ENCODE data around the gene PSMD7. TPM values are rescaled to one million over a fixed set of nuclear protein-coding genes. Genes with fewer than 3 reads are reported as not detected.
"Not testable (repeated sequence)": the region's sequence is repeated elsewhere in the genome, so short reads cannot be mapped to it uniquely, and the experiment has no call there.

Gene PSMD7
- total RNA-seq, 1 donor from 2014 or later = 127 TPM

DNA sequence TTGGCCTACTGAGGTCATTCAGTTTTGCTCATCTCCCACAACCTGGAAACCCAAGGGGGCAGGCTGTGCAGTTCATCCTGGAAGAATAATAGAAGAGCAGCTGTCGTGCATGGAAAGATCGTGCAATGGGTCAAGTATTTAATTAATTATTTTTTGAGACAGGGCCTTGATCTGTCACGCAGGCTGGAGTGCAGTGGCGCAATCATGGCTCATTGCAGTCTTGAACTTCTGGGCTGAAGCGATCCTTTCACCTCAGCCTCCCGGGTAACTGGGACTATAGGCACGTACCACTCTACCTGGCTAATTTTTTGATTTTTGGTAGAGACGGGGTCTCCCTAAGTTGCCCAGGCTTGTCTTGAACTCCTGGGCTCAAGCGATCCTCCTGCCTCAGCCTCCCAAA lies 31.7 kb downstream of the PSMD7 start:
- intact Hi-C loops (cut with DNase I); DNase-seq (ENCODE audit: low spot score): not testable (repeated sequence)

DNA sequence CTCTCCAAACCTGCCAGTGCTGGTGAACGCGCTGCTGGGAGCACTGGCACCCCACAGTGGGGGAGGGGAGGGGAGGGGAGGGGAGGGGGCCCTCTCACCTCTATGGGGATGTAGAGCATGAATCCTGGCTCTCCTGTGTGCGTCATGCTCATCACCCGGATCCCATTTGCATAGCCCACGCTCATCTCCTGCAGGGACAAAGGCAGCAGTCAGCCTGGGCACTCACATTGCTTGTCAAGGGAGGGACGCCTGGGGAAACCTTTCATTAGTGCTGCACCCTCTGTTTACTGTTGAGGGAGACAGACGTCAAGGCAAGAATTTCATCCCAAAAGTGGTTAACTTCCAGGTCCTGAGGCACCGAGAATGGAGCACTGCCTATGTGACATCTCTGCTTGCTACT lies 35.9 kb downstream of the PSMD7 start:
- DNase-seq (ENCODE audit: low spot score); intact Hi-C loops (cut with DNase I): not testable (repeated sequence)

GRCh38 chr16:74337506-74337905 lies 40.9 kb downstream of the PSMD7 start:
- DNase-seq (ENCODE audit: low spot score); intact Hi-C loops (cut with DNase I): not testable (repeated sequence)

DNA sequence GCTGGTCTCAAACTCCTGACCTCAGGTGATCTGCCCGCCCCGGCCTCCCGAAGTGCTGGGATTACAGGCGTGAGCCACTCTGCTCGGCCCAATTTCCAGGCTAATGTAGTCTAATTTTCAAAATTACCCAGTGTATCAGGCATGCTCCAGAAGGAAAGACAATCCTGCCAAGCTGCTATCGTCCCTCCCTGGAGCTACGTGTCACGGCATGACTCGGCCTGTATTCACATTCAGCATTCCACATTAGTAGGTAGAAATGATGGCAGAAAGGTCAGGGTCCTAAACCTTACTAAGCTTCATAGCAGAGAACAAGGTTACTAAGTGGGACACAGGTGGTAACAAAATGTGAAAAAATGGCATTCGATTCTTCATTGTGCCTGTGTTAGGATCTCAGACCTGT lies 42.6 kb downstream of the PSMD7 start:
- DNase-seq (ENCODE audit: low spot score); intact Hi-C loops (cut with DNase I): not testable (repeated sequence)

- DNase-seq (ENCODE audit: low spot score); intact Hi-C loops (cut with DNase I): not testable (repeated sequence)
Observed at GRCh38 chr16:74353038-74353437, 56.4 kb downstream of the PSMD7 start.

Other genes starting within 250 kb of the PSMD7 start
- not detected for gene NPIPB15, start 79.5 kb downstream of the PSMD7 start, total RNA-seq
- 0.38 TPM for gene CLEC18B, start 124.7 kb downstream of the PSMD7 start, total RNA-seq

All from cardiac septum (tissue), 1 donor.